ENCODE results near the gene SYNJ2.

The SYNJ2 gene

DNA sequence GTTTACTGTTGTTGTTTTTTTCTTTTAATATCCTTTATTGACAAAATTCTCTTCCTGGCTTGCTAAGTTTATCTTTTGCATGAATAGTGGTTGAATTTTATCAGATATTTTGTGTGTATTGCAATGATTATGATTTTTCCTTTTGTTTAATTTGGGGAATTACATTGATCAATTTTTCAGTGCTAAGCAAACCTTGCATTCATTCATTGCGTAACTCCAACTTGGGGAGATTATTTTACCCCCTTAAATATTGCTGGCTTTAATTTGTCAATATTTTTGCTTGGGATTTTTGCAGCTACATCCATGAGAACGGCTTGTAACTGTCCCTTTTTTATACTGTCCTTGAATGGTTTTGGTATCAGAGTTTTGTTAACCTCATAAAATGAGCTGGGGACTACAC, 123.0 kb downstream of the SYNJ2 start:
- no peak for DNase-seq

DNA sequence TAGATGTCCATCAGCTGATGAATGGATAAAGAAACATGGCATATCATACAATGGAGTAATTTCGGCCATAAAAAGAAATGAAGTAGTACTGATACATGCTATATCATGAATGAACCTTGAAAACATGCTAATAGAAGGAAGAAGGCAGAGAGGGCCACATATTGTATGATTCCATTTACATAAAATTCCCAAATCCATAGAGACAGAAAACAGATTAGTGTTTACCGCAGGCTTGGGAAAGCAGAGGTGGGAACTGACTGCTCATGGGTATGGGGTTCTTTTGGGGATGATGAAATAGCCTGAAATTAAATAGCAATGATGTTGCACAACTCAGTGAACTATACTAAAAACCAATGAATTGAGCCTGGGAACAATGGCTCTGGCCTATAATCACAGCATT, 128.1 kb downstream of the SYNJ2 start:
- no peak for DNase-seq

DNA sequence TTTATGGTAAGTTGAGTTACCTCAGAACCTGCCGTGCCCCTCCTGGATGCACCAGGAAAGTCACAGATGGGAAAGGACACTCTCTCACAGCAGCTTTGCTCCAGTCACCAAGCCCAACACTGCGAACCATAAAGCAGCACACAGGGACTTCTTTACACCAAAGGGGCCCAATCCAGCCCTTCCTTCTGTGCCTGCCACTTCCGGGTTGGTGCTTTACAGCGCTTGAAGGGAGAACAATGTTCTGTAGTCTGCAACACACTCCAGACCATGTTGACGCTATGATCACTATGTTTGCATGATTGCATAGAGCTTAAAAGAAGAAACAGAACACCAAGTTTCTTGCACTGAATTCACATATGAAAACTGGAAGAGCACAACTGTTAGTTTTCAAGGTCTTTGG, 129.3 kb downstream of the SYNJ2 start:
- peak in 5 of 58 donors; percentile 5 to 21 (median 10) for DNase-seq

DNA sequence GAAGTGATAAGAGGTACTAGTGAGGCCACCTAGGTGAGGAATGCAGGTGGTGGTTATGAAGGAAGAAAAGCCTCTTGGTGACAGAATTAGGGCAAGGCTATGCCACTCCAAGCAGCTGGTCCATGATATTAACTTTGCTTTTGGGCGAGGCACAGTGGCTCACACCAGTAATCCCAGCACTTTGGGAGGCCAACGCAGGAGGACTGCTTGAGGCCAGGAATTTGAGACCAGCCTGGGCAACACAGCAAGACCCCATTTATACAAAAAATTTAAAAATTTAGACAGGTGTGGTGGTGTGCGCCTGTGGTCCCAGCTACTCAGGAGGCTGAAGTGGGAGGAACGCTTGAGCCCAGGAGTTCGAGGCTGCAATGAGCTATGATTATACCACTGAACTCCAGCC, 130.3 kb downstream of the SYNJ2 start:
- no peak for DNase-seq

DNA sequence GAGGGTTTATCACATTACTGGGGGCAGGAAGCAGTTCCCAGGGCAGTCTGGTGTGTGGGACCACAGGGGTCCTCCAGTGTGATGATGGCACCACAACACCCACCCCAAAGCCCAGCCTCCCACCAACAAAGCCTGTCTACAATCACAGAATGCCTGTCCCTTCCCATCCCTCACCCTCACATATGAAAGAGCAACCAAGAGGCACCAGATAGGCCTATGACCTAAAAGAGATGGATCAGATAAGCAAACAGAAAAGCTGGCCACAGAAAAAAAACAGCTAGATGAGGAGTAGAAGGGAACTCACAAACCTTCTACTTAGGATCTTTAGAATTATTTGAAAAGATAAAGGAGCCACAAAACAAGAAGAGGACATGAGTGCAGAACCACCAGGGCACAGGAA, 132.1 kb downstream of the SYNJ2 start:
- no peak for DNase-seq

DNA sequence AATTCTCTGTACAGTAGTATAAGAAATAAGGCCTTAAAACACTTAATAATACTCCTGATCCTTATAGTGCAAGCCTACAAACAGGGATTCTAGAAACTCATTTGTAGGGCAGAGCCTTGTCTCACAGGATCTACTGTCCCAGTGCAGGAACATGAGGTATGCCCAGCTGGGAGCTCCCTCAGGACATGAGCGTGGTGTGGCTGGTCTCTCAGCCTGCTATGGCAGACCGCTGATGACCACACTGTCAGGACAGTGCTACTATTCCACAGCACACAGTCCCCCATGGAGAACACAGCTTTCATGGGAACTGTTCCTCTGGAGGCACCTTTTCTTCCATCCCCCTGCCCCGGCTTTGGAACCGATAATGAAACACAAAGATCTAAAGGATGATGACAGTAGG, 133.4 kb downstream of the SYNJ2 start:
- no peak for DNase-seq

DNA sequence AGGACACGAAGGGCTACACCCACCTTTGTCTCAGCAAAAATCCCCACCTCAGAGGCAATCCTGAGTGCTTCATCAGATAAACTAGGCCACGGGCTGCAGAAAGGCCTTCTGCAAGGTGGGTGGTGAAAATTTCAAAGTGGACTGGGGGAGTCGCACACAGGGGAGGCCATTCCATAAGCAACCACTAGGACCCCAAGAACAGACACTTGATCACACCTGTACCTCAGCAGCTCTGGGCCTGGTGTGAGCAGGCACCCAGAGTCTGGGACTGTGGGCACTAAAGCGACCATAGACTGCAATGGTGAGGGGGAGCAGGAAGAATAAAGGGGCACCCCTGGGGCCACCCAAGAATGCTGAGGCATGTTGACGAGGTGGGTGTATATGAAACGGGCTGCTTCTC, 133.8 kb downstream of the SYNJ2 start:
- no peak for DNase-seq

DNA sequence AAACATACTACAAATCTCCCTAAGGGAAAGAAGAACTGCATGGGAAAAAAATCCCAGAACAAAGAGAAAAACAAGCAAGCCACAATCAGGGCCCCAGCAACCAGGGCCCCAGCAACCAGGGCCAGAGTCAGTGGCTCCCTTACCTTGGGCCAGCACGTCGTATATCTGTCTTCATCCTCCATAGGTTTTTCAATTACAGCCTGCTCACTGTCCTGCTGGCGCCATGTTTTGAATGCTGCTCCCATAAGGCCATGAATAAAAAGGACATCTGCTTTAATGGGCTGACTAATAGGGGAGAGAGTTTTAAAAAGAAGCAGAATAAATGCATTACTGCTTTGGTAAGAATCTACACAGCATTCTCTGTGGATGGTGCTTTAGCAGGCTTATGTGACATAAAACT, 137.2 kb downstream of the SYNJ2 start:
- no peak for DNase-seq

DNA sequence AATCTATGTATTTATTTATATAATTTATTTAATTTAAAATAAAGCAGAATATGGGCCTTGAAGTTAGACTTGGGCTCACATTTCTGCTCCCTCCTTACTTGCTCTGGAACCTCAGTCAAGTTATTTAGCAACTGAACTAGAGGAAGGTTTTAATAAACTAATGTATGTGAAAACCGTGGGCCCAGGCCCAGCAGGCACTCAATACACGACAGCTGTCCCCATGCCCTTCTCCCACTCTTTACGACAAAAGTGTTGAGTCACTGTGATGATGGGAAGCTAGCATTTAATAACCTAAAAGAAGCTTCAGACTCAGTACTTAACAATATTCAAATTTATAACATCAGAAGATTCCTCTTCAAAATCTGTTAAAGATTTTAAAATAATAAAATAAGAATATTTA, 139.7 kb downstream of the SYNJ2 start:
- DNase-seq: no peak

DNA sequence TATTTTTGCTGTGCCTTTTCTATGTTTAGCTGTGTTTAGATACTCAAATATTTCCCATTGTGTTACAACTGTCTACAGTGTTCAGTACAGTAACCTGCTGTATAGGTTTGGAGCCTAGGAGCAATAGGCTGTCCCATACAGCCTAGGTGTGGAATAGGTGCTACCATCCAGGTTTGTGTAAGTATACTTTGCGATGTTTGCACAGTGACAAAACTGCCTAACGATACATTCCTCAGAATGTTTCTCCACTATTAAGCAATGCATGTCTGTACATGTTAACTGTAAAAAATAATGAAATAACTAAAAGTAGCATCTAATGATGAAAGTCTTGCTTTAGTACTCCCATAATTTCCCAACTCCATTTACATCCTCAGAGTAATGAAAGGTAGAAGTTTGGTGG, 140.4 kb downstream of the SYNJ2 start:
- DNase-seq: no peak

DNA sequence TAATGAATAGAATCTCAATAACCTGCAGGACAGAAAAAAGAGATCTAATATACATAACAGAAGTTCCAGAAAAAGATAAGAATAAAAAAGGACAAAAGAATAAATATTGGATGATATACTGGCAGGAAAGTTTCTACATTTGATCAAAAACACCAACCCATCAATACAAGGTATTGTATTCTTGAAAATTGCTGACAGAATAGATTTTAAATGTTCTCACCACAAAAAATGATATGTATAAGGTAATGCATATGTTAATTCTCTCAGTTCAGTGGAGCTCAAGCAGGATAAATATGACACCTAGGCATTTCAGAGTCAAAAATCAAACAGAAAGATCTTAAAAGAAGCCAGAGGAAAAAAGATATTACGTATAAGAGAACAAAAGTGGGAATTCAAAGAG, 142.6 kb downstream of the SYNJ2 start:
- no peak for DNase-seq

DNA sequence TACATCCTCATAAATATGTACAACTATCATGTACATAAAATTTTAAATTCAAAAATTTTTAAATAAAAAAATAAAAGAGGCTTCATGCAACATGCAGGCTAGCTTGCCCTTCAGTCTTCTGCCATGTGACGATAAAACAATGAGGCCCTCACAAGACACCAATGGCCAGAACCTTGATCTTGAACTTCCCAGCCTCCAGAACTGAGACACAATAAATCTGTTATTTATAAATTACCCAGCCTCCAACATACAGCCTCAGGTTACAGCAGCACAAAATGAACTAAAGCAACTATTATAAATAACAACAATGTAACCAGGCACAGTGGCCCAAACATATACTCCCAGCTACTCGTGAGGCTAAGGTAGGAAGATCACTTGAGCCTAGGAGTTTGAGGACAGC, 143.6 kb downstream of the SYNJ2 start:
- no peak for DNase-seq

DNA sequence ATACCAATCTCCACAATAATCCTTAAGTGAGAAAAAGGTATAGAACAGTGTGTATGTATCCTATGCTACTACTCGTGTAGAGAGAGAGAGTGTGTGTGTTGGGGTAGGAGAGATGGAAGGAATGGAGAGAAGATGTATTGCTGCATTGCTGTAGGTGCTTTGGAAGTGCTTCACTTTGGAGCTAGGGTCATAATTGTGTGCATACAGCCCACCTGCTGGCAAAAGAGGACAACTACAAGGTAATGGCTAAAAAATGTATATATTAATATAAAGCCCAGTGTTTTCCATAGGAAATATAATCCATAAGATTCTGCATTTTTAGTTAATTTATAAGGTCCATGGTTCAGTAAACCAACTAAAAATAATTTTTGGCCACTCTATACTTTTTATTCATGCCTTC, 150.3 kb downstream of the SYNJ2 start:
- DNase-seq: no peak

DNA sequence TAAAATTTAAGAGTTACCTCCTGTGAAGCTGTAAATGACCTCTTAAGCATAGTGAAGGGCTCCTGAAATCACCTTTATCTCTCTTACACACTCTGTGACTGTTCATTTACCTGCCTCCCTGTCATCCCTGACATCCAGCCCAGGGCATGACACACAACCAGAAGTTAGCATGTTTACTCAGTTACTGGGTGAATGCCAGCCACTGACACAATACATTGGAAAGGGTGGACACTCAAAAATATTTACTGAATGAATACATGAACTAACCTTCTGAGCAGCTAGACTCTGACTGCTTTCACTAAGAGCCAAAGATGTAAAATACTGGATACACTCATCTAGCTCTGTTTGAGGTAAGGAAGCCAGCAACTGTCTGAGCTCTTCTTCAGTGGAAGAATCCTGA, 161.1 kb downstream of the SYNJ2 start:
- DNase-seq: no peak

DNA sequence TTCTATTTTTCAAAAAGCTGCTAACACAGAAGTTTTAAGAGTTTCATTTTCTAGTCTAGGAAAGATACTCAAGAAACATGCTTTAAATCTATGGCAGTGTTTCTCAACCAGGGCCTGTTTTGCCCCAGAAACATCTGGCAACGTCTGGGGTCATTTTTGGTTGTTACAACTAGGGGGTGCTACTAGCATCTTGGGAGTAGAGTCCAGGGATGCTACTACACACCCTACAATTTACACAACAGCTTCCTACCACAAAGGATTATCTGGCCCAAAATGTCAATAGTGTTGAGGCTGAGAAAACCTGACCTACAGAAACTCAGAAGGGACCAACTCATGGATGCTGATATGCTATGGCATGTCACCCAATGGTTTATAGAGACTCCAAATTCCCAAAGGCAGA, 162.0 kb downstream of the SYNJ2 start:
- no peak for DNase-seq
